GM12801 (cell line): ENCODE measurements around the gene GPR37L1.

Experiments used
- TF ChIP-seq, protein P1 (sequence below): IDR thresholded peaks from one replicate; pipeline ENCODE4 v1.5.1; 2011; ENCODE audit warnings: control low read depth; ENCODE audit not compliant: insufficient read length; ENCODE audit errors: extremely low read depth

GPR37L1 gene

DNA sequence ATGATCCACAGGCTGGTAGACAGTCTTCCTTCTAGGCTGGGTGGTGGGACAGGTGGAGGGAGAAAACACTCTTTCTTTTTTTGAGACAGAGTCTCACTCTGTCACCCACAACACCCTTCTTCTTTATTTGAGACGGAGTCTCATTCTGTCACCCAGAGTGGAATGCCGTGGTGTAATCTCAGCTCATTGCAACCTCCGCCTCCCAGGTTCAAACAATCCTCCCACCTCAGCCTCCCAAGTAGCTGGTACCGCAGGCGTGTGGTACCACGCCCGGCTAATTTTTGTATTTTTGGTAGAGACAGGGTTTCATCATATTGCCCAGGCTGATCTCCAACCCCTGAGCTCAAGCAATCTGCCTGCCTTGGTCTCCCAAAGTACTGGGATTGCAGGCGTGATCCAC lies 2.9 kb downstream of the GPR37L1 start:
- TF ChIP-seq, protein P1, sequence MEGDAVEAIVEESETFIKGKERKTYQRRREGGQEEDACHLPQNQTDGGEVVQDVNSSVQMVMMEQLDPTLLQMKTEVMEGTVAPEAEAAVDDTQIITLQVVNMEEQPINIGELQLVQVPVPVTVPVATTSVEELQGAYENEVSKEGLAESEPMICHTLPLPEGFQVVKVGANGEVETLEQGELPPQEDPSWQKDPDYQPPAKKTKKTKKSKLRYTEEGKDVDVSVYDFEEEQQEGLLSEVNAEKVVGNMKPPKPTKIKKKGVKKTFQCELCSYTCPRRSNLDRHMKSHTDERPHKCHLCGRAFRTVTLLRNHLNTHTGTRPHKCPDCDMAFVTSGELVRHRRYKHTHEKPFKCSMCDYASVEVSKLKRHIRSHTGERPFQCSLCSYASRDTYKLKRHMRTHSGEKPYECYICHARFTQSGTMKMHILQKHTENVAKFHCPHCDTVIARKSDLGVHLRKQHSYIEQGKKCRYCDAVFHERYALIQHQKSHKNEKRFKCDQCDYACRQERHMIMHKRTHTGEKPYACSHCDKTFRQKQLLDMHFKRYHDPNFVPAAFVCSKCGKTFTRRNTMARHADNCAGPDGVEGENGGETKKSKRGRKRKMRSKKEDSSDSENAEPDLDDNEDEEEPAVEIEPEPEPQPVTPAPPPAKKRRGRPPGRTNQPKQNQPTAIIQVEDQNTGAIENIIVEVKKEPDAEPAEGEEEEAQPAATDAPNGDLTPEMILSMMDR = no peak

DNA sequence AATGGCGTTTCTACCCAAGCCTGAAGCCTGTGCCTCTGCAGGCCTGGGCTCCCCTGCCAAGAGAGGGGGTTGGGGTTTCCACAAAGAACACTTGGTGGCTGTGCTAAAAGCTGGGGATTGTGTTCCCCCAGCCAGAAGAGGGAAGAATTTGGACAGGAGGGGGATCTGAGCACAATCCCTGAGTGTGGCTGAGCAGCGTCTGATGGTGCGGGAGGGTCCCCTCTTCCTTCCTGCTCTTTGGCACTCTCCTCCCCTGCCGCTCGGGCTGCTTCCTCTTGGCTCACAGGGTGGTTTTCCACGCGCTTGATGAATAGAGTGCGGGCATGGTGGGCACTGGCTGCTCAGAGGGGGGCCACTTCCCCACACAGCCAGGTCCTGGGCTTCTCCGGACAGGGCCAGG lies 3.7 kb downstream of the GPR37L1 start:
- TF ChIP-seq, protein P1 = no peak

DNA sequence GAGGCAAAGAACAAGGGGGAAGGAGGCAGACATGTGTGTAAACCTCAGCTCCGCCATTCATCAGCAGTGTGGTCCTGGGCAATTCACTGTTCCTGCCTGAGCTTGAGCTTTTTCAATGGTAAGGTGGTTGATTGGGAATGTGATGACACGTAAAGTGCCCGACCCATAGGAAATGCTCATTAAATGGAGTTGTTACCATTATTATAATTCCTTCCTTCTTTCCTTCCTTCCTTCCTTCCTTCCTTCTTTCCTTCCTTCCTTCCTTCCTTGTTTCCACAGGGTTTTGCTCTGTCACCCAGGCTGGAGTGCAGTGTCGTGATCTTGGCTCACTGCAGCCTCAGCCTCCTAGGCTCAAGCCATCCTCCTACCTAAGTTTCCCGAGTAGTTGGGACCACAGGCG lies 4.3 kb downstream of the GPR37L1 start:
- TF ChIP-seq, protein P1 = no peak

DNA sequence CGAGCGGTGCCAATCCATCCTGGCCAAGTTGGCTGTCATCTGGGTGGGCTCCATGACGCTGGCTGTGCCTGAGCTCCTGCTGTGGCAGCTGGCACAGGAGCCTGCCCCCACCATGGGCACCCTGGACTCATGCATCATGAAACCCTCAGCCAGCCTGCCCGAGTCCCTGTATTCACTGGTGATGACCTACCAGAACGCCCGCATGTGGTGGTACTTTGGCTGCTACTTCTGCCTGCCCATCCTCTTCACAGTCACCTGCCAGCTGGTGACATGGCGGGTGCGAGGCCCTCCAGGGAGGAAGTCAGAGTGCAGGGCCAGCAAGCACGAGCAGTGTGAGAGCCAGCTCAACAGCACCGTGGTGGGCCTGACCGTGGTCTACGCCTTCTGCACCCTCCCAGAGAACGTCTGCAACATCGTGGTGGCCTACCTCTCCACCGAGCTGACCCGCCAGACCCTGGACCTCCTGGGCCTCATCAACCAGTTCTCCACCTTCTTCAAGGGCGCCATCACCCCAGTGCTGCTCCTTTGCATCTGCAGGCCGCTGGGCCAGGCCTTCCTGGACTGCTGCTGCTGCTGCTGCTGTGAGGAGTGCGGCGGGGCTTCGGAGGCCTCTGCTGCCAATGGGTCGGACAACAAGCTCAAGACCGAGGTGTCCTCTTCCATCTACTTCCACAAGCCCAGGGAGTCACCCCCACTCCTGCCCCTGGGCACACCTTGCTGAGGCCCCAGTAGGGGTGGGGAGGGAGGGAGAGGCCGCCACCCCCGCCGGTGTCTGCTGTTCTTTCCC lies 5.3 kb downstream of the GPR37L1 start:
- TF ChIP-seq, protein P1 = no peak

DNA sequence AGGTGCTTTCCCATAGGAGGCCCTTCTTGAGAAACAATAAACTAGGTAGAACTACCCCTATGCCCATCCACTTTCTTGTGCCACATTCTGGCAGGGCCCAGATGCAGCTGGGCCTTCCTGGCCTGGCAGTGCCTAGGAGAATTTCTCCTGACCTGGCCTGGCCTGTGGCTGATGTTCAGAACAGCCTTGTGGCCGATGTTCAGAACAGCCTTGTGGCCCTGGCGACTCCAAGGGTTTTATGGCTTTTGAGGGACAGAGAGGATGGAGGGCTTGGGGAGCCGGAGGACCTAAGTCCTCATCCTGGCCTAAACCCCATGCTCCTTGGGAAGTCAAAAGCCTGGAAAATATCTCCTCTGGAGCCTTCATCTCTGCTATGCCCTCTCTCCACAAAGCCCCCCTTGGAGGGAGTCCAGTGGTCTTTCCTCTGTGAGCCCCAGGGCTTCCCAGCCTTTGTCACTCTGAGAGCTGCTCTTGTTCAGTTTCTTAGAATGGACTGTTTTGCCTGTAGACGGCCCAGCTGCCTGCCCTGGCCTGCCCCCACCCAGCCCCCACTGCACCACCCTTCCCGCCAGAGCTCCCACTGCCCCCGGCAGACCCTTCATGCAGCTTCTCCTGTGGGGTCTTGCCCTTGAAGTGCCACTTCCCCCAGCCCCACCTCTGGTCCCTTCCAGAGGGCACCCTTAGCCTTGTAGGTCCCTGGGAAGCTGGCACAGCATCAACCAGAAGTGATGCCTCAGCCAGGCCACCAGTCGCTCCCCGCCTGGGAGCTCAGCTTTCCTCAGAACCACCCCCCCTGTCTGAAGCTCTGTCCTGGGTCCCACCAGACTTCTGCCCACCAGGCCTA lies 7.0 kb downstream of the GPR37L1 start:
- TF ChIP-seq, protein P1 = no peak

DNA sequence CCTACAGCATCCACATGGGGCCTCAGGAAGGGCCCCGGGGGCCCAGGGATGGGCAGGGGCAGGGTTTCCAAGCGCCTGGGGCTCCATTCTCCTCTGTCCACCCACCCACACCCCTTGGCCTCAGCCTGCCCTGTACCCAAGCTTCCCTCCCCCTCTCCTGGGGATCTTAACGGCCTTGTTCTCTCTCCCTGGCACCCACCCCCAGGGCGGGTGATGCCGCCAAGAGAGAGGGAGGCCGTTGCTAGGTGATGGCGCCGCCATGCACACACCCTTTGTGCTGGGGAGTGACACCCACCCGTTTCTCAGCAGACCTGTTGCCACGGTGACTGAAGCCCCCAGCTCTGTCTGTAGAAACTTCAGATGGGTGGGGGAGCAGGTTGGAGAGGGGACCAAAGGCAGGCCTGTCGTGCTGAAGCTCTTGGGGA lies 7.6 kb downstream of the GPR37L1 start:
- TF ChIP-seq, protein P1 = no peak

DNA sequence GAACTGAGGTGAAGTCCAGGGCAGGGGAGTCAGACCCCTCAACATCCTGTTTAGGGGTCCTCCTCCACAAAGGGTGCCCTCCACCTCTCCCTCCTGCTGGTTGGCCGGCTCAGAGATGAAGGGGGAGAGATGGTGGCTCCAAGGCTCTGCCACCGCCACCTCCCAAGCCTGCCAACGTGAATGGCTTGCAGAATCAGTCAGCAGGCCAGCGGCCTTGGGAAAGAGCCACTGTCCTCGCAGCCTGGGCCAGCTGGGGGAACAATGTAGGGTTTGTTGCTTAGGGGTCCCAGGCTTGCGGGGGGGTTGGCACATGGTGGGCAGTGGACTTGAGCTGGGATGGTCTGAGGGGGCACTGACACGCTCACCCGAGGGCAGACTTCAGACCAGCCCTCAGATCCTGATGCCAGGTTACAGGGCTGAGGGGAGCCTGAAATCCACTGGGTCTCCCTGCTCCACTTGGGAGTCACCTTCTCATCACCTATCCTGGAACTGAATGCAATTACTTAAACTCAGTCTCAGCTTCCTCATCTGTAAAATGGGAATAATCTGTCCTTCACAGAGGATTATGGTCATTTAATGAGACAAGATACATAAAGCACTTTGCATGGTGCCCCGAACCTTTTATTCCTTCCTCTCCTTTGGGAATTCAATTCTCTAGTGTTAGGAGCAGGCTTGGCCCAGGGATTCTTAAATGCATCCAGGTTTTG lies 8.3 kb downstream of the GPR37L1 start:
- TF ChIP-seq, protein P1 = no peak
